ENCODE measurements around the gene TGFBR2. TPM values are rescaled to one million over a fixed set of nuclear protein-coding genes. Genes with fewer than 3 reads are reported as not detected.

The TGFBR2 gene
- total RNA-seq, 1 donor from 2014 or later, result 632 TPM

DNA sequence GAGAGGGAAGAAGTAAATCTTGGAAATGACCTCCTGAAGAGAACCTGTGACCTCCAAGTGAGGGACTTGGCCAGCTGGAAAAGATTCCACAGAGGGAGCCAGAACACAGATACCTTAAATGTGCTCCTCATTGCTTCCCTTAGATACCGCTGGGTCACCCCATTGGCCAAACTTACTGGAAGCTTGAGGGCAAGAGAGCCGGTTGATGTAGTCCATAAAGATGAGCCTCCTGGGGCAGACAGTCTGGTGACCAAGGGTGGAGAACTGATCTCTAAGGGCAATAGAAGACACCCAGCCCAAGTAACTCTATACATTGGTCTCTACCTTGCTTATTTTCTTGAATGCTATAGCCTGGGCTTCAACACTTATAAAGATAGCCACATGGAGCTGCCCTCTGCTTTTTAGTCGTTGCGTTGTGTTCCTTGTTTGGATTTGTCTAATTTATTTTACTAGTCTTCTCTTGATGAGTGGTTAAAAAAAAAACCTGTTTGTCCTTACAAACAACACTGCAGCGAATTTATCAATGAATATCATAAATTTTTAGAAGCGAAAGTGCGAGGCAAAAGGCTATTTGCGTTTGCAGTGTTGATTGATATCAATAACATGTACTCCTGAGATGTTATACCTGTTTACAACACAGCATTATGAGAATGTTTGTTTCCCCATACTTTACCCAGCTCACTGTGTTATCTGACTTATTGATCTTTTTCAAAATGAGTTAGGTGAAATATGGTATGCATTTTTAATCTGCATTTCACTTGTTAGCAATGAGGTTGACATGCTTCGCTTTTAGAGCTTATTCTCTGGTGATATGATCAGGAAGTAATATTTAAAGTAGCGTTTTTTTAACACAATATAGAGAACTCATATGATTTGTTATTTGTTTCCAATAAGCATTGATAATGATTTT lies 31.2 kb downstream of the TGFBR2 start:
- no peak for DNase-seq

DNA sequence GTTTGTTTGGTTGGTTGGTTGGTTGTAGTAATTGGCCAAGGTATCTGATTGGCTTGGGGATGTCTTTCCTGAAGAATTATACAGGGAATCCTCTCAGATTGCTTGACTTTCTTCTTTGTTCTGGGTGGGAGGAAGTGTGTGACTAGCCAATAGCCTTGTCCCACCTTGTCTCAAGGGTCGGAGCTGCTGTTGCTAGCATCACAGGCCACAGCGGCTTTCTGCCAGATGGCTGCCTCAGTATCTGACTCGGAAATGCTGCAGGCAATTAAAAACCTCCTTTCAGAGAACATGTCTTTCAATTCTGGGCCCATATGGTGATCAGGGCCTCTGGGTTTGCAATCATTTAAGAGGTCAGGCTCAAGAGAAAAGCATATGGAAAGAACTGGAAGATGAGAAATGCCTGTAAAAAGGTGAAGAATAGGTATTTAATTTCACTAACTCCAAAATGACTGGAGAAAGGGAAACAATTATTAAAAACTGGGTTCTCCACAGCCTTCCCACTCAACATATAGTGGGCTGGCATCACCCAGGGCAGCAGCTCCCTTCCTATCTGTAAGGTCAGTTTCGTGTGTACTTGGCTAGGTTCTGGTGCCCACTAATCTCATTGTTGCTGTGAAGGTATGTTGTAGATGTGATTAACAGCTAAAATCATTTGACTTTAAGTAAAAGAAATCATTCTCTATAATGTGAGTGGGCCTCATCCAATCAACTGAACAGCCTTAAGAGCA lies 32.4 kb downstream of the TGFBR2 start:
- no peak for DNase-seq

DNA sequence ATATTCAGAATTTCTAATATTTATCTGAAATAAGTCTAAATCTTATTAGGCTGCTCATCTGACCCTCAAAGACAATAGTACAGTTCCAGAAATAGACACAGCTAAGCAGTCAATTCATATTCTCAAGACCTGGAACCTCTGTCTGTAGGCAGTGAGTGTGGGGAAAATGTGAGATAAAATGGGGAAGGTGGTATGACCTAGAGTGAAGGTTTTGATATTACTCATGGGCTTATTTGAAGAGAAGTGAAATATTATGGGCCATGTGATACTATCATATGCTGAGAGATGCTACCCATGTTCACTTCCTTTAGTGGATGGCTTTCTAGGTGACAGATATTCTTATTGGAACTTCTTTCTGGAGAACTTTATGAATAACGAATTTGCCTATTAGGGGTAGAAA lies 33.5 kb downstream of the TGFBR2 start:
- DNase-seq, result no peak

DNA sequence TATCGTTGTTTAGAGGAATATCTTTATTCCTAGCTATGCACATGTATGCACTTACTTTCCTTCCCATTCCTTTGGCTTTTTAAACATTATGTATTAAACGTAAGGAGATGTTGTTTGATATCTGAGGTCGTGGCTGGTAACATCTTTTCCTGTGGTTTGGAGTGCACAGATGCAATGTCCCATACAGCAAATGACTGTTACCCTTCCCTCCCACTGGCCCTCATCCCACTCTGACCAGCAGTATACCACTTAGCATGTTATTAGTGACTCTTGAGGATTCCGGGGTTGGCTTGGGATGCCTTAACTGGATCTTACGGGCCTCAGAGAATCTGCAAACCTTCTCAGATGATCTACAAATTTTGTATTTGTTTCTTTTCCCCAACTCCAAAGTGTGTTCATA lies 34.5 kb downstream of the TGFBR2 start:
- no peak for DNase-seq

DNA sequence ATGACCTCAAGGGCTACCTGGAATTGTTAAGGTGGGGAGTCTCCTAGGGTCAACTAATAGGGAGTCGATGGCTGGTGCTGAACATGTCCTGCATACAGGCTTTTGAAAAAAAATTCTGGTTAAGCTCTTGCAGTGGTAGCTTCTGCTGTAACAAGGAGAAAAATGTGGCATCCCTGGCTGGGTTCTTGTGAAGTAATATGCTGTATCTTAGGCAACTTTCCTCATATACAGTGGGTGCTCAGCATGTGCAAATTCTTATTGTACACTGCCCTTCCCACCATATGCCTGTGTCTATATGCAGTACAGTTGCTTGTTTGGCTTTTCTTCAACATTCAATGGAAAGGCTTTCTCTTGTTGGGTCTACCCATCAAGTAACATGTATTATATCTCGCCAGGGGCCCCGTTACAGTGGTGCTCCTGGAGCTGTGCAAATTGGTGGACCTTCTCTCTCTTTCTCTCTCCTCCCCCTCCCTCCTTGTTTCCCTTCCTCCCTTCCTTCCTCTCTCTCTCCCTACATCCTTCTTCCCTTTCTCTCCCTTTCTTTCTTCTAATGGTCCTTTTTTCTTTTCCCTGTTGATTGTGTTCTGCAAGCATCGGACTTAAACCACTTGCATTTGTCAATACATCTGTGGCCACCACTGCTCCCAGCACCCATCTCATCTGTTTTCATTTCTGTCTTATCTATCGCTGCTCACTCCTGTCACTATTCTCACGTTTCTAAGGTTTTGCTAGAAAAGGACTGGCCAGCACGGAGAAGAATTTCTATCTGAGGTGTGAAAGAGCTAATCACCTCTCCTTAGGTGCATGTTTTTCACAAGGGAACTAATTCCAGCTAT lies 35.2 kb downstream of the TGFBR2 start:
- no peak for DNase-seq

DNA sequence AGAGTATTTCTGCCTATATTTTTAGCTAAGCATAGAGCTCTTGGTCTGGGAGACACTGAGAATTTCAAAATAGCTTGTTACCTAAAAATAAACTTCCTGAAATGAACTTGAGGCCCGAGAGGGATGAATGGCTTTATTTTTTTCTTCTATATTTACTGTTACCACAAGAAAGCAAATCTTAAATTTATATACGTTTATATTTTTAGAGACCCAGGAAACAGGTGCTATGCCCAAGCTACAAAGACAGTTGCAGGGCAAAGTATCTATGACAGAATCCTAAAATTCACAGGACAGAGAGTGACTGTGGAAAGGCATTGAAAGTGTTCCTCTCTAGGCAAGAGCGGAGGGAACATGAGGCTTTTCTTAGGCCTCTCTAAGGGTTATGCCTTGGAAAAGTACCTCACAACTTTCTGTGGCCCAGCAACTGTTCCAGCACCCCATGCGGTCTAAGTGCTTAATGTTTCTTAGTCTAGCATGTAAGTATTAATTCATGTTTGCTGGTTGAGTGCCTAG lies 36.5 kb downstream of the TGFBR2 start:
- no peak for DNase-seq

DNA sequence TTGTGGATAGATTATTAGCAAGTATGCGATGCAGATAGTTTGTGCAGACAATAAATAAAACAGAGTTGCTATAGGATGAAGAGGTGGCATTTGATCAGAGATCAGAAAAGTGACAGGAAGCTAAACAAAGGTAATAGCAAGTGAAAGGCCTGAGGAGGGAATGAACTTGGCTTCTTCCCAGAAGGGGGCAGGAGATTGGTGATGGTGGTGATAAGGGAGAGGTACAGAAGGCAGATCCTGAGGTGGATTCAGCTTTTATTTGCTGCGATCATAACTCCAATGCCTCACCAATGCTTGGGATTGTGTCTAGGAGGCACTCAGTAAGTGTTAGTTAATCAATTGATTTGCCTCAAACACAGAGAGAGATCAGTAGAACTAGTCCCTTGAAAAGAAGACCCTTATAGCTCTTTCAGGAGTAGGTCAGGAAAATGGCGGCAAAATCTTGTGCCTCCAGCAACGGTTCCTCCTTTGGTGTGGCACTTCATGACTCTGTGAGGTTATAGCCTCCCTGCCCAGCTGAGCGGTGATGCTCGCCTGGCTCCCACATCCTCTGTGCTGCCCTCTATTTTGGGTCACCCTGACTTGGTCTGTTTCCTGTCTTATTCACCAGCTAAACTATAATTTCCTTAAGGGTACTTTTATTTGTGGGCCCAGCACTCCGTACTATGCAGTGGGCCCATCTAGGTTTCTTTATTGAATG lies 37.5 kb downstream of the TGFBR2 start:
- no peak for DNase-seq

DNA sequence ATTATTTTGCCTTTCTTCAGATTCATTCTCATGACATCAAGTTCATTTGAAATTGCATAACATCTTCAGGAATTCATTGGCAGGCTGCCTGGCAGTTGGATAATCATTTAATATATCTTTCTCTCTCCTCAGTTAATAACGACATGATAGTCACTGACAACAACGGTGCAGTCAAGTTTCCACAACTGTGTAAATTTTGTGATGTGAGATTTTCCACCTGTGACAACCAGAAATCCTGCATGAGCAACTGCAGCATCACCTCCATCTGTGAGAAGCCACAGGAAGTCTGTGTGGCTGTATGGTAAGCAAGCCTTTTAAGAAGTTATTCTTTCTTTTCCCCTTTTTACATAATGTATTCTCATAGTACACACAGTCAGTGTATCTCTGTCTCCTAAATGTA lies 38.2 kb downstream of the TGFBR2 start:
- peak; percentile 67 for DNase-seq

DNA sequence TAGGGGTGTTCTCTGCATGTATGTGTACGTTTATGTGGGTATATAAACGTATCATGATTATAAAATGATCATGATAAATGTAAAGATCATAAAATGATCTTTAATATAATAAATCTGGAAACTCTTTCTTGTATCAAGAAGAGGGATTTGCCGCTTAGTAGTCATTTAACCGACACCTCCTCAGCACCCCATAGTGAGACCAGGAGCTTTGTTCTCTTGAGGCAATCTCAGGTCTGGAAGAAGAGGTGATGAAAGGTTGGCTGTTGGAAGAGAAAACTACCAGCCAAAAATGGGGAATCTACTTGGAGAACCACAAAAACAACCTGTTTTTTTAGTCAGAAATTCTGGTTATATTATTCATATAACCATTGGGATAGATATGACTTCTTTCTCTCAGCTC lies 38.7 kb downstream of the TGFBR2 start:
- DNase-seq, result no peak

DNA sequence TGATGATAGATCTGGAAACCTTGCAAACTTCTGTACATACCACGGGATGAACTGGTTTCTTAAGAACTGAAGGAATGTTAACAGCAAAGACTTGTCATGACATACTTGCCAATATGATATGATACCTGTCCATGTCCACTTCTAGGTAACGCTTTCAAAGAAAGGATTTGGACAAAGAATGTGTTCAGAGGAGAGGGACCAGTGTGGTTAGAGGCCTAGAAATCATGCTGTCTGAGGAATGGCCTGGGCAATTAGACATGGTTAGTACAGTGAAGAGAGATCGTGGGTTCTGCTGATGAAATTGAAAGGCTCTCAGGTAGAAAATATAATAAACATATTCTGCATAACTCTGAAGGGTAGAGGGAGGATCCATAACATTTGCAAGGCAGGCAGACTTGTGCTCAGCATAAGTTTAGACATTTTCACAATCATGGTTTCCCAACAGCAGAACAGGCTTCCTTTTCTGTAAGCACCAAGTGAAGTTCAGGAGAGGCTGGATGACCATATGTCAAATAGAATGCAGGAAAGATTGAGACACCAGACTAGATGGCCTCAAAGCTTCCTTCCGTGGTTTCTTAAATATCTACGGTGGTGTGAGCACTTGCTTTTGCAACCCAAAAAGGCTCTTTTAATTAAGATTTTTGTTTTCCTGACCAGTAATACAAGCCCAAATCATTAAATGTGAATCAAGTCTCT lies 39.9 kb downstream of the TGFBR2 start:
- no peak for DNase-seq

DNA sequence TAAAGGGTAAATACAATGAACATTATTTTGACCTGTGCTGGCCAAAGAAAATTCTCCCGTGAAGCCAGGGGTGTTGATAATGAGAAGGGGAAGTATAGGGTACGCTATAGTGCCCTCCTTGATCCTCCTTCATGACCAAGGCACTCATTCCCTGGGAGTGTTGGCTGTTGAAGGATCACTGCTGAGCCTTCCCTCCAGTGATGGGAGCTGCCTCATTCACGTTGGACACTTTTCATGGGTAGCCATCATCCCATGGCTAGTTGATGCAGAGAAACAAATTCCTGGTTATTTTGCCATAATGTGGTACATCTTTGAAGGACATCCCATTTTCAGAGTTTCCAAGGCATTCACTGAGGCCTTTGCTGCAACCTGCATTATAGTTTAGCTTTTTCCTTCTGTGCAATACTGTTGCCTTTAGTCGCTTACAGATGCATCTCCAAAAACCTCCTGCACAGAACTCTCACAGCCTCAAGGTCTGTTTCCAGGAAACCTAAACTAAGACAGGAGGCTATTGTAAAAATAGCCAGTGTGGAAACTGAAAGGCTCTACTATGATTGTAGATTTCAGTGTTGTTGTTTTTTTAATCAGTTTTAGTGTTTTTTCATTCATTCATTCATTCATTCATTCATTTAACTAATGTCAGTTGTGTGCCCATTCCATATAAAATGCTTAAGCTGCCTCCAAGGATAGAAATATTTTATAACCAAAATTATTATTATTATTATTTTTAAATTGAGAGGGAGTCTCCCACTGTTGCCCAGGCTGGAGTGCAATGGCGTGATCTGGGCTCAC lies 40.8 kb downstream of the TGFBR2 start:
- no peak for DNase-seq

DNA sequence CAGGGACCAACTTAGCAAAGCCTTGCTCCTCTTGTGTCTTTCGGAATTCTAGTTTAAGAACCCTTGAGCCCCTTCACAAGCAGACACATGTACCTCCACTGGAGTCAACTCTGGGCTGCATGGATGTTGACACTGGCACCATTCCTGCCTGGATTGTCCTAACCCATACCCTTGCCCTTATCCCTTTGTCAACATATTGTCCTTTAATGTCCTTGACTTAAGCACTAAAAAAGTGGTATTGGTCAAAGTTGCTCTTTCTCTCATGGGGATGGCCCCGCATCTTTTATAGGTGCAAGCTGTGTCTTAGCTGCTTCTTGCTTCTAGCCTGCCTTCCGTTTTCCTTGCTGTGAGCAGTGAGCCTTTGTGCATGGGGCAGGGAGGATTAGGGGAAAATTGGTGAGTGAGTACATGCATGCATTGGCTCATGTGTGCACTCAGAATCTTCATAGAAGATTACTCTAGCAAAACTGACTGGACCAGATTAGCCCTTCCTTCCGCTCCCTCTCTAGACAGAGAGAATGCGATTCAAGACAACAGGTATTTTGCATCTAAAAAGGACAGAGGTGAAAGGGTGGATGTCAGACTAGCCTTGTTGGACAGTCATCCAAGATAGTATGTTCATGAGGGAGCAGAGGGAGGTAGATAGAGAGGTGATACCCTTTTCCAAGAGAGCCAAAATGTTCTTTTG lies 42.4 kb downstream of the TGFBR2 start:
- no peak for DNase-seq

DNA sequence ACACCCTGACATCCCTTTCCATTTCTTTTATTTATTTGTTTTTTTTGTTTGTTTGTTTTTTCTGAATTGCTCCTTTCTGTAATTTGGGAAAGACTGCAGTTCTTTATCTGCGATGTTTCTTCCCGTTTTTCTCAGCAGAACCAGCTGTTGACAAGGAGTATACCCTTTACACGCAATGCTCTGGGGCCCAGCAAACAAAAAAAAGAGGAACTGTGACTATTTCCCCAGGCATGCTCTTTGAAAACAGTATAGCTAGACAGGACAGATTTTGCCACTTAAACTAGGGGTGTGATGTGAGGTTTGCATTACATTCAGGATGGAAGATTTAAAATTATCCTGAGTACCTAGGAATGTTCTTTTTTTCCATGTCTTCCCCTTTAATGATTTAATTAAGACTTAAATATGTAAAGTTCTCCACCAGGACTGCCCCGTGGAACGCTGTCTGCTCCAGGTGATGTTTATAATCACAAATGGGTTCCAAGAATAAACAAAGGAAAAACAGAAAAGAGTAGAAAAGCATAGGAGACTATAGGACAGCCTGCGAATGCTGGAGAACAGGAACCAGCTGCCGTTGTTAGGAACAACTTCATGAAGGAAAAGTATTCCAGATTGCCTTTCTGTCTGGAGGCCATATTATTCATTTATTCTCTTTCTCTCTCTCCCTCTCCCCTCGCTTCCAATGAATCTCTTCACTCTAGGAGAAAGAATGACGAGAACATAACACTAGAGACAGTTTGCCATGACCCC lies 43.3 kb downstream of the TGFBR2 start:
- no peak for DNase-seq

DNA sequence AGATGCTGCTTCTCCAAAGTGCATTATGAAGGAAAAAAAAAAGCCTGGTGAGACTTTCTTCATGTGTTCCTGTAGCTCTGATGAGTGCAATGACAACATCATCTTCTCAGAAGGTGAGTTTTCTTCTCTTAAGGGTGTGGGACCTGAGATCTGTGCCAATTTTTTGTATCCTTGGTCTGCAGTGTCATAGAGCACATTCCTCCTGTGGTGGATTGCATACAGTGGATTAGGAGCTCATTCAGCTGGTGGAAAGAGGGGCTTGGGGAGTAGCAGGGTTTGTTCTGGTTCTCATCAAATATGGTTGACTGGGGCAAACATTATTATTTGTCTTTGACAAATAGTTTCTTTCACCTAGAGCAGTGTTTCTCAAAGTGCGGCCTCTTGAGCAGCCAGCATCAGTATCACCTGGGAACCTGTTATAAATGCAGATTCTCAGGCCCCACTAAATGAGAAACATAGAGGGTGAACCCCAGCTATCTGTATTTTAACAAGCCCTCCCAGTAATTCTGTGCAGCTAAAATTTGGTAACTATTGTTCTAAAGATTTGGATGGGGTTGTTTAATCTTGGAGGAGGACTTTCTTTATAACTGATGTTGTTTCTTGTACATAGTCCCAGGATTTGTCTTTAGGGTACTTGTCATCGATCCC lies 44.1 kb downstream of the TGFBR2 start:
- no peak for DNase-seq

DNA sequence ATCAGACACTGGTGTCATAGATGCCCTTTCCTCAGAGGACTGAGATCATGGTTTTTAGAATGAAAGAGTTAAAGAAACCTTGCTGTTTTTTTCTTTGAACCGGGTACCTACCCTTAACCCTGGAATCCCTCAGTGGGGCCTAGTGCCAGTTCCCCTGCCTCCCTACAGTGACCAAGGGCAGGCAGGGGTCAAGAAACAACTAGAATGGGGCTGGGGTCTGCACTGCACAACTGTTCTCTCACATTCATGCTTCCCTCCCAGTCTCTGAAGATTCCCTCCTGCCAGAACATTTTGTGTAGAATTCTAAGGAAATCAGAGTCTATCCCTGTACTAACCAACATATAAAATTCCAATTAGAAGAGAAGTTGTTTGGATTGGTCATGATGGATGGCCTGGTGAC lies 47.9 kb downstream of the TGFBR2 start:
- DNase-seq, result no peak

DNA sequence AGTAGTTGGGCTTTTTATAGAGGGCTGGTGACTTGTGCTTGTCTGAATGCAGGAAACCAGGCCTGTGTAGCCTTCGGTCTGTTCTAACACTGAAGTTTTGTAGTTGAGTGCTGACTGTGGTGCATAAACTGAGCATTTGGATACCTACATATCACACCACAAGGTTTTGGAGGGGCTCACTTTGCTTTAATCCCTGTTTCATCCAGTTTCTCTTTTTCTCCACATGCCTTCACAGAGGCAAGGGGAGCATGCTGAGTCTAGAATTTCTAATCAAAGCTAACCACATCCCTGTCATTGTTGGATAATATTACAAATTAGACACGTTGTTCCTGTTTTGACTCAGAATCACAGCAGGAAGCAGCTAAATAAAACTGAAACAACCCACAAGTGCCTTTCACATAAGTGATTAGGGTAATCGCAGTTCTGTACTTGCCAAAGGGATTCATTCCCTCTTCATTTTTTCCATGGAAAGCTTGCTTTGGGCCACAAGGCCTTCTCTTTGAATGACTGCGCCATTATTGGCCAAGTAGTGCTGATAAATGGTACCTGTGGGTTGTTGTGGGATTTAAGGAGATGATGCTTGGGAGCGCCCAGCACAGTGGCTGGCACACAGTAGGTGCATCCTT lies 48.9 kb downstream of the TGFBR2 start:
- peak; percentile 69 for DNase-seq

DNA sequence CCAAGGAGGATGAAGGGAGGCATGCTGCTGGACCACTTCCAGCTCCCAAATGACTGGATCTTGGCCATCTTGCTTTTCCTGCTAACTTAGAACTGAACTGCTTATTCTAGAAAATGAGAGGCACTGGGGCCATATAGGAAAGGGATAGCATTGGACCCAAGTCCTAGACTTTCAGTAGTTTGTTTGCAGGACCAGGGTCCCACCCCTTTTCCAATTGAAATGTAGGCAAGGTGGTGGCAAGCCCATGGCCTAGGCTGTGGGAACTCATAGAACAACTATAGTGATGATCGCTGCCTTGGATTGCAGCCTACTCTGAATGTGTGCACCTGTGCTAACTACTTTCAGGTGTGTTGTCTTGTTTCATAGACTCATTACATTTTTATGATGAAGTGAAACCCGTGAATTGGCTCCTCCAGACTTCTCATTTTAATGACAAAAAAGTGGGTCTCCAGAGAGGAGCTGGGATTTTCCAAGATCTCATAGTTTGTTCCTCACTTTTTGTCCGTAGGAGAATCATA lies 50.3 kb downstream of the TGFBR2 start:
- no peak for DNase-seq

DNA sequence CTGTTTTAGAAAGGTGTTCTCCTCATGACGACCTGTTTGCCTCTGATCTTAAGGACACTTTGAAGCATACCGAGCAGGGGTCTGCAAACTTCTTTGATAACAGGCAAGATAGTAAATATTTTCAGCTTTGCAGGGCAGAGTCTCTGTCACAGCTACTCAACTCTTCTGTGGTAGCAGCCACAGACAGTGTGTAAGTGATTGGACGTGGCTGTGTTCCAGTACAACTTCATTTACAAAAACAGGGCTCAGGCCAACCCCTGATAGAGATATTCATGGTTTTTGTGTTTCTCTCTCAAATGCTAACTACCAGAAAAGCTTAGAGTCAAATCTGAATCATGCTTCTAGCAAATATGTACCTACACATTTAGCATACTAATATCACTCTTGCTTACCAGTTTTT lies 51.5 kb downstream of the TGFBR2 start:
- no peak for DNase-seq
